ENCODE results near the gene GPHB5. TPM values are rescaled to one million over a fixed set of nuclear protein-coding genes. Genes with fewer than 3 reads are reported as not detected.
"Not testable (repeated sequence)": the region's sequence is repeated elsewhere in the genome, so short reads cannot be mapped to it uniquely, and the experiment has no call there.

Gene GPHB5
- total RNA-seq, 2 experiments from 2014 or later: not detected

- Mint-ChIP-seq H3K4me1 (ENCODE audit: low read depth) (no peaks in the 10 kb centered on the region), H3K4me3 (no peak overlapping the region), H3K36me3 (ENCODE audit: low read depth) (no peaks in the 10 kb centered on the region), H3K27me3 (peaks cover 50% of the 10 kb centered on the region), H3K9me3 (no peaks in the 10 kb centered on the region), H3K27ac (no peak overlapping the region)
- Histone ChIP-seq H3K4me1 (ENCODE audit: insufficient read depth, low read length) (no peaks in the 10 kb centered on the region), H3K36me3 (ENCODE audit: insufficient read depth, low read length) (no peaks in the 10 kb centered on the region), H3K27me3 (ENCODE audit: control insufficient read depth in 1 of 2, insufficient read depth in 2 of 2, low read length in 2 of 2) (peaks cover 0 to 3% of the 10 kb centered on the region in 2 experiments), H3K4me3 (ENCODE audit: low read length) (no peak overlapping the region), H3K9me3 (ENCODE audit: control insufficient read depth in 1 of 2, insufficient read depth in 1 of 2, low read length in 2 of 2) (no peaks in the 10 kb centered on the region), H3K27ac (ENCODE audit: low read depth in 1 of 2, low read length in 2 of 2) (no peak overlapping the region)
- POLR2A ChIA-PET: interaction anchor here (1.0 kb wide), 1 partner anchor 12 kb away, joined by 3 read pairs; no protein-coding TSS in a partner anchor
- DNase-seq: no peak
- CTCF ChIA-PET: no interaction called here
- no peak for ATAC-seq (ENCODE audit: poor library complexity)
- intact Hi-C loops (cut with DNase I, micrococcal nuclease): no loop called here
- TF ChIP-seq CTCF (IDR thresholded peaks at IDR 0.05): no peak
These were observed 3.7 kb upstream of the GPHB5 start for GRCh38 chr14:63322472-63322871.

DNA sequence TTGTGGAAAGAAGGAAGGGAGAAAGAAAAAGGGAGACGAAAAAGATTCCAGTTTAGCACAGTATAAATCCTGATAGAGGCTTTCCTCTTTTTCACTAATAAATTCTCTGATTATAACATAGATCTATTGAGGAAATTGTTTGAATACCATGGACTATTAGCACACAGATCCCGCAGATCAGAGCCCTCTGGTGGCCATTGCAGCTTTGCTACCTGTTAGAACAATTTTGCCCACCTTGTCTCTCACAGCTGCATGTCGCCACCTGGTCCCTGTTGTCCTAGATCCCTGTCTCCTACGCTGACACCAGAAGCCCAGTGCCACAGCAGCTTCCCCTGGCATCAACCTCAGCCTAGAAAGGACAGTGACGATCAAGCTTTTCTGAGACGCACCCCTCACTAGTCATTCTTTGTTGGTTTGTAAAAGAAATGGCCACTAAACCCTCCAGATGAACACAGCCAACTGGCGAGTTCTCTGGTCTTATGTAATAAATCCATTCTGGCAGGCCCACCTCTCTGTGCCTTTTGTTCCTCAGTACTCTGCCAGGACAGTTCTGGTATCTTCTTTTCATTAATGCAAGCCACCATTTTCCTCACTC, 9.9 kb downstream of the GPHB5 start:
- Histone ChIP-seq H3K27ac (ENCODE audit: low read depth in 1 of 2, low read length in 2 of 2) (no peak overlapping the region), H3K4me1 (ENCODE audit: insufficient read depth, low read length) (no peaks in the 10 kb centered on the region), H3K4me3 (ENCODE audit: low read length) (no peak overlapping the region), H3K27me3 (ENCODE audit: control insufficient read depth in 1 of 2, insufficient read depth in 2 of 2, low read length in 2 of 2) (no peaks in the 10 kb centered on the region), H3K36me3 (ENCODE audit: insufficient read depth, low read length) (no peaks in the 10 kb centered on the region), H3K9me3 (ENCODE audit: control insufficient read depth in 1 of 2, insufficient read depth in 1 of 2, low read length in 2 of 2) (no peaks in the 10 kb centered on the region)
- Mint-ChIP-seq H3K36me3 (ENCODE audit: low read depth) (no peaks in the 10 kb centered on the region), H3K4me3 (no peak overlapping the region), H3K27ac (no peak overlapping the region), H3K9me3 (no peaks in the 10 kb centered on the region), H3K27me3 (peaks cover 22% of the 10 kb centered on the region), H3K4me1 (ENCODE audit: low read depth) (no peaks in the 10 kb centered on the region)
- intact Hi-C loops (cut with DNase I, micrococcal nuclease): no loop called here
- ATAC-seq (ENCODE audit: poor library complexity) (no peak), DNase-seq (peak in 3 of 14 experiments; percentile 13 to 17 (median 14))
- POLR2A ChIA-PET: no interaction called here
- peak; percentile 32 for TF ChIP-seq CTCF (IDR thresholded peaks at IDR 0.05)
- CTCF ChIA-PET: no interaction called here

DNA sequence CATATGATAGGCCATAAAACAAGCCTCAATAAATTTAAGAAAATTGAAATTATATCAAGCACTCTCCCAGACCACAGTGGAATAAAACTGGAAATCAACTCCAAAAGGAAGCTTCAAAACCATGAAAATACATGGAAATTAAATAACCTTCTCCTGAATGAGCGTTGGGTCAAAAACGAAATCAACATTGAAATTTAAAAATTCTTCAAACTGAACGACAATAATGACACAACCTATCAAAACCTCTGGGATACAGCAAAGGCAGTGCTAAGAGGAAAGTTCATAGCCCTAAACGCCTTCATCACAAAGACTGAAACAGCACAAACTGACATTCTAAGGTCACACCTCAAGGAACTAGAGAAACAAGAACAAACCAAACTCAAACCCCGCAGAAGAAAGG, 14.3 kb downstream of the GPHB5 start:
- H3K9me3 ChIP-seq (ENCODE audit: control insufficient read depth in 1 of 2, insufficient read depth in 1 of 2, low read length in 2 of 2); H3K9me3 Mint-ChIP-seq; H3K27ac Mint-ChIP-seq; H3K4me3 ChIP-seq (ENCODE audit: low read length); ATAC-seq (ENCODE audit: poor library complexity); H3K36me3 Mint-ChIP-seq (ENCODE audit: low read depth); H3K4me1 ChIP-seq (ENCODE audit: insufficient read depth, low read length); DNase-seq; POLR2A ChIA-PET; H3K4me3 Mint-ChIP-seq; H3K27ac ChIP-seq (ENCODE audit: low read depth in 1 of 2, low read length in 2 of 2); H3K36me3 ChIP-seq (ENCODE audit: insufficient read depth, low read length); intact Hi-C loops (cut with DNase I, micrococcal nuclease); H3K4me1 Mint-ChIP-seq (ENCODE audit: low read depth); CTCF ChIA-PET: not testable (repeated sequence)
- peaks cover 0 to 12% of the 10 kb centered on the region in 2 experiments for H3K27me3 ChIP-seq (ENCODE audit: control insufficient read depth in 1 of 2, insufficient read depth in 2 of 2, low read length in 2 of 2)
- peaks cover 27% of the 10 kb centered on the region for H3K27me3 Mint-ChIP-seq
